WI38 (cell line): ENCODE results near the gene ATP11A.

Experiments used
- H3K4me3 ChIP-seq: 2 replicates; pipeline ENCODE4 v1.5.1; 2011; ENCODE audit warnings: low read depth, mild to moderate bottlenecking, control low read depth, low read length
- CTCF ChIP-seq: IDR thresholded peaks from 2 replicates; pipeline ENCODE4 v1.5.1; 2012; ENCODE audit warnings: low read depth, mild to moderate bottlenecking, control low read depth, low read length

ATP11A gene

GRCh38 chr13:112713517-112714253 is 23.8 kb downstream of the ATP11A start:
- no peak for TF ChIP-seq CTCF
- no peak overlapping the region for H3K4me3 ChIP-seq

DNA sequence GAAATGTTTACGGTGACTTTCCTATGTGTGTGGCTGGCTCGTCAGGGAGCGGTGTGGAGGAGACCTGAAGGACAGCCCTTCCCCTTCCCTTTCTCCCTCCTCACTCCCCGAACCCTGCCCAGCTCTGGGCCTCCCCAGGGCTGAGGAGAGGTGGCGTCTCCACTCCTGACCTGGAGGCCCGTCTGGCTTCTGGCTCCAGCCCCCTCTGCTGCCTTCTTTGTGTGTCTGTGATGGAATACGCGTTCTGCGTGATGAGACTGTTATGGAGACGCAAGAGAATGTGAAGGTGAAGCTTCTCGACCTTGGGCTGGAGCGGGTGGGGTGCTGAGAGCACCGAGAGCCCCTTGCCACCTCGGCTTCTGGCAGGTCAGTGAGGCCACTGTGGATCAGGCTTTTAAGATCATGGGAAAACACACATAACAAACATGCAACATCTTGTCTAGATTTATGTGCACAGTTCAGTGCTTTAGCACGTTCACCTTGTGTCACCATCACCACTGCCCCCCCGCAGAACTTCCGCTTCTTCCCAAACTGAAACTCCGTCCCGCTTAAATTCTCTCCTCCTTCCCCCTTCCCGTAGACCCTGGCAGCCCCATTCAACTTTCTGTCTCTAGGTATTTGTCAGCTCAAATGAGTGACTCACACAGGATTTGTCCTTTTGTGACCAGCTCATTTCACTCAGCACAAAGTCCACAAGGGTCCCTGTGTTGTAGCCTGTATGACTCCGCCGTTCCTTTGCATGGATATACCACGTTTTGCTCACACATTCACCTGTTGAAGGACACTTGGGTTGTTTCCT is 24.7 kb downstream of the ATP11A start:
- no peak for TF ChIP-seq CTCF
- H3K4me3 ChIP-seq: no peak overlapping the region

DNA sequence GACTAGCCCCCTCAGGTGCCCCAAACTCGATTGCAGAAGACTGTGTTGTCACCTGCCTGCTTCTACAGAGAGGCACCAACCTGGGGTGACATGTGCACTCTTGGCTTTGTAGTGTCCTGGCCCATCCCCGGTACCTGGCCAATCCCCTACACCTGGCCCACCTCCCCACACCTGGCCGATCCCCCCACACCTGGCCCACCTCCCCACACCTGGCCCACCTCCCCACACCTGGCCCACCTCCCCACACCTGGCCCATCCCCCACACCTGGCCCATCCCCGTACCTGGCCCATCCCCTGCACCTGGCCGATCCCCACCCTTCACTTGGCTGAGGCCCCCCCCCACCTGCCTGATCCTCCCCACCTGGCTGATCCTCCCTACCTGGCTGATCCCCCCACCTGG is 25.4 kb downstream of the ATP11A start:
- H3K4me3 ChIP-seq: no peak overlapping the region
- no peak for TF ChIP-seq CTCF

- no peak overlapping the region for H3K4me3 ChIP-seq
- no peak for TF ChIP-seq CTCF
These were observed 26.1 kb downstream of the ATP11A start for GRCh38 chr13:112715715-112716460.

- no peak overlapping the region for H3K4me3 ChIP-seq
- no peak for TF ChIP-seq CTCF
These were observed 26.6 kb downstream of the ATP11A start for GRCh38 chr13:112716461-112716820.

DNA sequence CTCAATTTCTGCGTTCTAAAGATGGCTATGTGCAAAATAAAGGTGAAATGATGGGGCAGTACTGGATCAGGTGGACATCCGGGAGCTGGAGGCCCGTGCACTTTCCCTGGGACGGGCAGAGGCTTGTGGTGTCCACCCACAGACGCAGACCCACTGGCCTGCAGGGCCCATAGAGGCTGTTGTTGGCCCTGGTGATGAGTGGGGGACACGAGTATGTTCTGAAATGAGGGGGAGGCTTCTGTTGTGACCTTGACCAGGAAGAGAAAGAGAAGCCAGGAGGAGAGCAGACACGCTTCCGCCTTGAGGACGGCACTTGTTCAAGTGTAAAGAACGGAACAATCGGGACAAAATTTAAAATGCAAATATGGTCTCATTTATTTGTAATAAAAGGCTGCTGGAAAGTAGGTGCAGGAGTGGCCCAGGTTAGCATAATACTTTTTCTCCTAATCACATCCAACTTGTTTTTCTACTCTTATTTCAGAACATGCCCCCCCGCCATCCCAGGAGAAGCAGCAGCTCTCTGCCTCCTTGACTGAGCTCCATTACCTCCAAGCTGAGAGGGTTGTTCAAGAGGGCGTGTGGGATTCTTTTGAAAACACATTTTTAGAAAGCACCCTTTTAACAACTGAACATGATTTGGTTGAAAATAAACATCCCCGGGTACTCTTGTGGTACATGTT is 27.1 kb downstream of the ATP11A start:
- no peak for TF ChIP-seq CTCF
- no peak overlapping the region for H3K4me3 ChIP-seq
